Erythroblast (primary cell): ENCODE data around the gene RHOT2.
A peak's percentile ranks its signal among the peaks of the same experiment; 100 is the strongest.

Experiments
- DNase-seq, 2 experiments: peaks; one replicate each; lab custom pipeline; 2025; lab: John Stamatoyannopoulos, UW
- GATA1 ChIP-seq: IDR thresholded peaks from 2 replicates; pipeline ENCODE4 v1.6.1; 2011; ENCODE audit warnings: low read depth, mild to moderate bottlenecking, control low read depth, low read length, moderate library complexity
- POLR2A ChIP-seq: IDR thresholded peaks from 2 replicates; pipeline ENCODE4 v1.6.1; 2011; ENCODE audit warnings: mild to moderate bottlenecking, low read length

The RHOT2 gene

DNA sequence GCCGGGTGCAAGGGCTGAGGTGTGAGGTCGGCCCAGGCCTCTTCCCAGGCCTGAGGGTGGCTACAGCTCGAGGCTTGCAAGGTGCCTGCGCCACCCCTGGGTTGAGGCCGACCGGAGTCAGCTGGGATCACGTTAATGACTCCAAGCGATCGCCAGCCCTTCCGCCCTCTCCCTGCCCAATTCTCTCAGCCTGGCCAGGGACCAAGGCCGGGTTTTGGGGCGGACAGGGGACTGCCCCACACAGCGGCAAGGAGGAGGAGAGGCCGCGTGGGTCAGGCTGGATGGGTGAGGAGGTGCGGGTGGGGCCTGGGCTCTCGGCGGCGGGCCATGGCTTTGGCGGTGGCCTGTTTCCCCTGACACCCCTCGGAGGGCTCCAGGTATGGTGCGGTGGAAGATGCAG lies 25.4 kb downstream of the RHOT2 start:
- no peak for TF ChIP-seq POLR2A
- no peak for TF ChIP-seq GATA1
- no peak for DNase-seq

DNA sequence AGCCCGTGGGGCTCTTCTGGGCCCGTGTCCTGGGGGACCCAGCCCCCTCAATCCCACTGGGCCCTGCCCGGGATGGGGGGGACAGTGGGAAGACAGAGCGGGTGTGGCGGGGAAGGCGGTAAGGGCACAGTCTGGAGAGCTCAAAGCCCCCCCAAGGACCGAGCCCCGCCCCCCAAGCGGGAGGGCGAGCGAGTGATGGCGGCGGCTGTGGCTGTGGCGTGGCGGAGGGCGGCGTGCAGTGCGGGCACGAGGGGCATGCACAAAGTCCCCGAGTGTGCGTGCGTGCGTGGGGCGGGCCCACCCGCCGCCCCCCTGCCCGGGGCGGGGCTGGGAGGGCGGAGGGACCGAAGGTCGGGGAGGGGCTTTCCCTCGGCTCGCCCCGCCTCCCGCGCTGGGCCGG lies 25.8 kb downstream of the RHOT2 start:
- no peak for TF ChIP-seq GATA1
- no peak for TF ChIP-seq POLR2A
- no peak for DNase-seq

DNA sequence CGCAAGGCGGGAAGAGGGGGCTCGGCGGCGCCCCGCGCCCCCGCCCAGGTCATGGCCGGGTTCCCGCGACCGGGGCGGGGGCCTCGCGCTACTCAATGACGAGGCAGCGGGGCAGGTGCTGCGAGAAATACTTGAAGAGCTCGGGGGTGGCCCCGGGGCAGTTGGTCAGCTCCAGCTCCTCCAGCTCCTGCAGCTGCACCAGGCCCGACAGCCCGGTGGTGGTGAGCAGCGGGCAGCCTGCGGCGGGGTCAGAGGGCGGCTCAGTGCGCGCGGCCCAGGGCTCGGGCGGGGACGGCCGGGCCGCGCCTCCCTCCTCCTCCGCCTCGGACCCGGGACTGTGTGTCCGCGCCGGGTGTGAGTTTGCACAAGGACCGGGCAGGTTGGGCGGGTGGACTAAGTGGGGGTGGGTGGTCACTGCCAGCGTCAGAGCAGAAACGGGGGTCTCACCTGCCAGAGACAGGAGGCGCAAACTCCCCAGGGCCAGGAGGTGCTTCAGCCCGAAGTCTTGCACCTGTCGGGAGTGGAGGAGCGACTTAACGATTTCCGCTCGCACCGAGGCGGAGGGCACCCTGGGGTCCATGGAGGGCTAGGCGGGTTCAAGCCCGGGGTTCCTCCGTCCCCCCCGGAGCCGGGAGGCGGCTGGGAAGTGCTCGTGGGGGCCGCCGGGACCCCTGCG lies 26.4 kb downstream of the RHOT2 start:
- DNase-seq: no peak
- TF ChIP-seq GATA1: no peak
- no peak for TF ChIP-seq POLR2A

DNA sequence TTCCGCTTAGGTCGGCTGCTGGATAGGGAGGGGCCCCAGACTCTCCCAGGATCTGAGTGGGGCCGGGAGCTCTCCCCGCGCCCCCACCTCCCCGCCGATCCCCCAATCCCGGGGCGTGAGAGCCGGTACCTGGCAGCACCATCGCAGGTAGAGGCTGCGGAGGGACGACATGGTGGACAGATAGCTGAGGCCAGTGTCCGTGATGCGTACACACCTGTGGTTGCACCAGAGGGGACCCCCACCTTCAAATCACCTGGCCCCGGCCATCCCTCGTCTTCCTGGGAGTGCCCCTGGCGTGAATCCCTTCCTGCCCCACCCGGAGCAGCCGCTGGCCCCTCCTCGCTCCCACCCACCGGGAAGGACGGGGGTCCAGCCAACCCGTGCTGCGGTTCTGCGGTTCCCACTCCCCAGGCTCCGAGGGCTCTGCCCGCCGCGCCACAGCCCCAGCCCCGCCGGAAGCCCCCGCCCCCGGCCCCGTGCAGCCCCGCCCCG lies 27.0 kb downstream of the RHOT2 start:
- DNase-seq: no peak
- TF ChIP-seq POLR2A: no peak
- no peak for TF ChIP-seq GATA1

DNA sequence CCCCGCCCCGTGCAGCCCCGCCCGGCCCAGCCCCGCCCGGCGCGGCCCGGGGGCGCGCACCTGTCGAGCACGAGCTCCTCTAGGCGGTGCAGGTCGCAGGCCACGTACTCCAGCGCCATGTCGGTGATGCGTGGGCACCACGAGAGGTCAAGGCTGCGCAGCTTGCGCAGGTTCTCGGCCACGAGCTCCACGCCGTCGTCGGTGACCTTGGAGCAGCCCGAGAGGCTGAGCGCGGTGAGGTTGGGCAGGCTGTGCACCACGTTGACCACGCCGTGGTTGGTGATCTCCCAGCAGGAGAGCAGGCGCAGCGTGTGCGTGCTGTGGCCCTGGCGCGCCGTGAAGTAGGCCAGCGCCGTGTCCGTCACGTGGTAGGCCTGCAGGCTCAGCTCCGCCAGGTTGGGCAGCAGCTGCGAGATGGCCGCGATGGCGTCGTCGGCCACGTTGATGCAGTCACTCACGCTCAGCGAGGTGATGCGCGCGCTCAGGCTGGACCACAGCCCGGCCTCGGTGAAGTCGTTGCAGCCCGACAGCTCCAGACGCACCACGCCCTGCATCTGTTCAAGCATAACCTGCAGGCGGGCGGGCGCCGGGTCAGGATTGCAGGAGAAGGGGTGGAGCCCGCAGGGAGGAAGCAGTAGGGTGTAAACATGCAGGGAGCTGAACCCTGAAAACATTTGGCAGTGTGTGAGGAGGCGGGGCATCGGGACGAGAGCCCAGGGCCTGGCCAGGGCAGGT lies 27.6 kb downstream of the RHOT2 start:
- DNase-seq: peak in 1 of 2 experiments; percentile 30
- TF ChIP-seq POLR2A: no peak
- TF ChIP-seq GATA1: no peak

DNA sequence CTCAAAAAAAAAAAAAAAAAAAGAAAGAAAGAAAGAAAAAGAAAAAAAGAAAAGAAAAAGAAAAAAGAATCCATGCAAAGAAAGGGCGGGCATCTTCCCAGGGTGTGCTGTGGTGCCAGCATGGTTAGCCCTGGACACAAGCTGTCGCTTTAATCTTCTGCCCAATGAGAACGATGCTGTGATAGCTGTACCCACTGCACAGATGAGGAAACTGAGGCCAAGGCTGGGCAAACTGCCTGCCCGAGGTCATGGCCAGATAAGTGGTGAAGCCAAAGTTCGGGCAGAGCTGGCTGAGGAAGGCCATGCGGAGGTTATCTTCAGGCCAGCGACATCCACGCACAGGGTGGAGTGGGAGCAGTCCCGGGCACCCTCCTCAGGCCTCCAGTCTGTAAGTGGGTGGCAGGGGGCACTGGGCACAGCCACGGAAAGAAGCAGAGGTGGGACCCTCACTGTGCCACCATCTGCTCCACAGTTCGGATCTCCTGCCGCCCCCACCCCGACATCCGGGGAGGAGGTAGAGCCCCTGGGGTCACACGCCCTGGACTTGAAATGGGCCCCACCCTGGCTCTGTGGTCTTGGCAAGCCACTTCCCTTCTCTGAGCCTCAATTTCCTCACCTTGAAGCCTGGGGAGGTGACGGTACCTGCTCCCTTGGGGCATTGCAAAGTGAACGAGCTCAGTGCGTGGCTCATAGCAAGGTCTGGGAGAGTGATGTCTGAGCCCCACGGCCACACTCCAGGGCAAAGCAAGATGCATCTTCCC lies 31.2 kb downstream of the RHOT2 start:
- no peak for DNase-seq
- TF ChIP-seq POLR2A (no peak), GATA1 (no peak)

DNA sequence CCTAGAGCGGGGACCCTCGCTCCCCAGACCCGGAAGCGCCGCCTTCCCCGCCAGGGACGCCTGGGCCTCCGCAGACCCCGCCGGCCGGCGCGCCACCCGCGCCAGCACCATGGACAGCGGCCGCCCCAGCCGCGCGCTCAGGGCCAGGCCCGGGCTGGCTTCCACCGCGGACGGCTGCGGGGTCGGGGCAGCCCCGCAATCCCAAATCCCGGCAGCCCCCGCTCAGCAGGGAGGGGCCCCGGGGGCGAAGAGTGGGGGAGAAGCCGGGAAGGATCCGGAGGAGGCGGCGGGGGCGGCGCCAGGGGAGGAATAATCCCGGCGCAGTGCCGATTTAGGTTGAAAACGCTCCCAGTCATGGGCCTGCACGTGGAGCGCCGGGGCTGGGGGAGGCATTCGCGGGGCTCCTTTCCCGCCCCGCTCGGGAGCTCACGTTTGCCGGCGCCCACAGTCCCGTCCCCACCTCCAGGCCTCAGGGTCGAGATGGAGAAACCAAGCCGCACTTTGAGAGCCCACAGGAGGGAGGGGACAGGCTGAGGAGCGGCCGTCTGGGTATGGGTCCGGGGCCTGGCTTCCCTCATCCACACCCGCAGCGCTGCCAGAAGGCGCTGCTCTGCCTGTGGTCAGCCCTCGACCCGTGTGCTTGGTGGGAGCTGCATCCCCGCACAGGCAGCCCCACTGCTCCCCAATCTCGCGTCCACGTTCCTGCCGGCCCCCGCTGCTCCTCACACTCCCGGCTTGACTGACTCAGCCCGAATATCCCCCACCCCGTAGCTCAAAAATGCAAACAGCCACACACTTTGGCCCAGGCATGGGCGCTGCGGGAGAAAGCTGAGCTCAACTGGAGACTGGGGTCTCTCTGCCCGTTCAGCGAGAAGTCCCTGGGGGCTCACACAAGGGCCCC lies 33.0 kb downstream of the RHOT2 start:
- TF ChIP-seq GATA1 (no peak), POLR2A (no peak)
- peak; percentile 33 to 49 for DNase-seq

DNA sequence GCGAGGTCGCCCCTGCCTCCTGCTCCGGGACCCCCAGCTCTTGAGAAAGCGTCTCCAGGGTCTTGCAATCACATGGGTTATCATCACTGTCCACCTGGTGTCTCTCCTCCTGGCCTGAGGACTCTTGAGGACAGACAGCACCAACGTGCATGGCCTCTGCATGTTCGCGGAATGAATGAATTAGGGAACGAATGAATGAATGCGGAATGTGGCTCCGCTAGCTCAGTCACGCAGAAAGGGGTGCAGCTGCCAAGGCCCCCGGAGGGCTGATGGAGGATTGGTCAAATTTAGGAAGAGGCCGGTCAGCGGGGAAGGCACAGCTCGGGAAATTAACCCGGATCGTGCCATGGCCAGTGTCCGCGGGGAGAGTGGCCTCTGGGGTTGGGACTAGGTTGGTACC lies 34.4 kb downstream of the RHOT2 start:
- DNase-seq: no peak
- TF ChIP-seq GATA1: no peak
- TF ChIP-seq POLR2A: no peak

DNA sequence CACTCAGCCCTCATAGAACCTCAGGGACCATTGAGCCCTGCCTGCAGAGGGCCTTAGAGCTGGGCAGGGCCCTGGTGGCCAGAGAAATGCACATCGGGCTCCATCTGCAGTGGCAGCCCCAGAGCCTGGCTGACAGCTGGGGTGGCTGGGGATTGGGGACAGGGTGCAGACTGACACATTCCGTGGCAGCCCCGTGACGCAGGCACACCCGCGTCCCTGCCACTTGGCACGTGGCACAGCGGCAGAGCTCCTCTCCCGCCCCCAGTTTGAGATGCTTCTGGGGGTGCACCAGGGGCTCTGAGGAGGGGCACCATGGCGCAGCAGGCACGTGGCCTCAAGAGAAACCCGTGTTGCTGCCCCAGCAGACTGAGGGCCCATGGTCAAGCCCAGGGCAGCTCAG lies 35.5 kb downstream of the RHOT2 start:
- TF ChIP-seq POLR2A (no peak), GATA1 (no peak)
- no peak for DNase-seq

DNA sequence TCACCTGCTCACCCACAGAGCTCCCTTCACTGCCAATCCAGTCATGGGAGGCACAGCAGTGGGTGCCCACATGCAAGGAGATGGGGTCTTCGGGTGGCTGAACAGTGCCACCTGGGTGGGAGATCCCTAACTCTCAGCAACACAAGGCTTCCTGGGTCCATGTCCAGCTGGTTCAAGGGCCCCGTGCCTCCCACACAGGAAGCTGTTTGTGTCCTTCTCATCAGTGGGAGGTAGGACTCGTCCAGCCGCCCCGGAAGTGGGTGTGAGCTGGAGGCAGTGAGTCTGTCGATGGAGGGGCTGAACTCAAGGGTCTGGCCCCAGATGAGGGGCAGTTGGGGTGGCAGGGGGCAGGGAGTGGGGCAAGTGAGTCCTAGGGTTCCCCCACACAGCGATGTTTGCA lies 36.1 kb downstream of the RHOT2 start:
- DNase-seq: no peak
- no peak for TF ChIP-seq POLR2A
- TF ChIP-seq GATA1: no peak

DNA sequence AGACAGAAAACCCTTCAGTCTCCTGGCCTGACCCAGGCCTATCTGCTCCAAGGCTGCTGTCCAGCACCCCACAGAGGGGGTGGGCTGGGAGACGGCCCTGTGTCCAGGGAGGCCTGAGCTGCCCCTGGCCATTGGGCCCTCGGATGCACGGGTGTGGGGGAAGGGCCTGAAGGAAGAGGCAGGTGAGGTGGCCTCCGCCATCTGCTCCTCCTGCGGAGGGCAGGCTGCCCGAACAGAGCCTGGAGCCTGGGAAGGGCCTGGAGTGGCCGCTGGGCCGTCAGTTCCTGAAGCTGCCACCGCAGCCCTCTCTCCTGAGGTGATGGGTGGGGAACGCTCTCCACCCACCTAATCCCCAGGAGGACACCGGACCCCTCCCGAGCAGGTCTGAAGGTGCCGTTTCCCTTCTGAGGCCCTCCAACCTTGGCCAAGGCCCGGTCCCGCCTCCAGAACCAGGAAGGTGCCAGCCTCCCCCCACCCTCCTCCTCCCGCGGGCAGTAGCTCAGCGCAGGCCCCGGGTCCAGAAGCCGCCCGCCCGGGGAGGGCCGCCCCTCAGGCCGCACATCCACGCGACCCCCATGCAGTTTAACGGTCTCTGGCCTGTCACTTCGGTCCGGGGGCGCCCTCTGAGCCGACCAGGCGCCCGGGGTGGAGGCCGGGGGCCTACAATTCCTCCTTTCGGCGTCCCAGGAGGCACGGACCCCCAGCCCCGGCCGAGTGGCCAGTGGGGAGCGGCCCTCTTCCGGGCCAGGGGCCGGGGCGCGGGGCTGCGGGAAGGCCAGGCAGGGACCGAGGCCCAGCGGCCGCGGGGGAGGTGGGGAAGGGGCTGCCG lies 36.8 kb downstream of the RHOT2 start:
- no peak for DNase-seq
- TF ChIP-seq GATA1 (no peak), POLR2A (no peak)
